Pulmonary artery endothelial cell (primary cell): ENCODE data around the gene KSR2. TPM values are rescaled to one million over a fixed set of nuclear protein-coding genes. Genes with fewer than 3 reads are reported as not detected.
"Not testable (repeated sequence)": the region's sequence is repeated elsewhere in the genome, so short reads cannot be mapped to it uniquely, and the experiment has no call there.

Experiments used
- DNase-seq: peaks from one replicate; pipeline ENCODE4 v3.0.0-alpha.2; 2011; ENCODE audit warnings: low read depth, low spot score
- total RNA-seq: library from RNA; depleted of rRNA; stranded (reverse); fragments of >200 nt; gene quantifications from 2 replicates; pipeline ENCODE4 v1.2.3, GENCODE V29; 2014

KSR2 gene
- total RNA-seq, 1 donor from 2014 or later: 0.99 TPM

GRCh38 chr12:117762143-117762542, 206.6 kb downstream of the KSR2 start:
- no peak for DNase-seq

GRCh38 chr12:117761528-117762100, 207.2 kb downstream of the KSR2 start:
- no peak for DNase-seq

- DNase-seq: no peak
These were observed 207.8 kb downstream of the KSR2 start for GRCh38 chr12:117760990-117761389.

GRCh38 chr12:117750657-117751056, 218.1 kb downstream of the KSR2 start:
- DNase-seq: no peak

- DNase-seq: no peak
These were observed 219.4 kb downstream of the KSR2 start for GRCh38 chr12:117749431-117749830.

- not testable (repeated sequence) for DNase-seq
These were observed 222.4 kb downstream of the KSR2 start for GRCh38 chr12:117746358-117746757.

- no peak for DNase-seq
These were observed 224.4 kb downstream of the KSR2 start for GRCh38 chr12:117744418-117744817.

- DNase-seq: no peak
These were observed 225.0 kb downstream of the KSR2 start for GRCh38 chr12:117743761-117744160.

- DNase-seq: no peak
These were observed 226.1 kb downstream of the KSR2 start for GRCh38 chr12:117742721-117743120.

GRCh38 chr12:117738233-117738632, 230.6 kb downstream of the KSR2 start:
- no peak for DNase-seq

- DNase-seq: no peak
These were observed 235.3 kb downstream of the KSR2 start for GRCh38 chr12:117733549-117733805.

- no peak for DNase-seq
These were observed 235.8 kb downstream of the KSR2 start for GRCh38 chr12:117732761-117733548.

- not testable (repeated sequence) for DNase-seq
These were observed 237.7 kb downstream of the KSR2 start for GRCh38 chr12:117731131-117731530.

GRCh38 chr12:117727301-117727700, 241.5 kb downstream of the KSR2 start:
- no peak for DNase-seq

- no peak for DNase-seq
These were observed 244.2 kb downstream of the KSR2 start for GRCh38 chr12:117724543-117724942.

GRCh38 chr12:117718559-117718958, 250.2 kb downstream of the KSR2 start:
- no peak for DNase-seq

GRCh38 chr12:117718141-117718540, 250.6 kb downstream of the KSR2 start:
- DNase-seq: no peak

GRCh38 chr12:117714203-117714602, 254.6 kb downstream of the KSR2 start:
- no peak for DNase-seq

- no peak for DNase-seq
These were observed 258.7 kb downstream of the KSR2 start for GRCh38 chr12:117710121-117710520.

- DNase-seq: no peak
These were observed 260.9 kb downstream of the KSR2 start for GRCh38 chr12:117707861-117708260.

- DNase-seq: no peak
These were observed 265.2 kb downstream of the KSR2 start for GRCh38 chr12:117703584-117703983.

- no peak for DNase-seq
These were observed 266.0 kb downstream of the KSR2 start for GRCh38 chr12:117702741-117703140.

GRCh38 chr12:117699575-117699974, 269.2 kb downstream of the KSR2 start:
- DNase-seq: no peak
